T-helper 2 cell treated with Interferon-gamma antibody and Interleukin-4, amounts not matched to agents 5 μg/mL and 100 μg/mL, for 36 hours (primary cell): ENCODE results near the gene CHD8.

Source experiments
- DNase-seq: peaks from one replicate; pipeline ENCODE4 v3.0.0; 2021; ENCODE audit warnings: low spot score
- H3K27ac Mint-ChIP-seq: one replicate; pipeline ENCODE4 v1.8.0; 2021; ENCODE audit warnings: mild to moderate bottlenecking, mixed read lengths
- H3K27me3 Mint-ChIP-seq: one replicate; pipeline ENCODE4 v1.8.0; 2021; ENCODE audit warnings: low read depth, mixed read lengths
- H3K36me3 Mint-ChIP-seq: one replicate; pipeline ENCODE4 v1.8.0; 2021; ENCODE audit warnings: low read depth, mixed read lengths
- H3K4me1 Mint-ChIP-seq: one replicate; pipeline ENCODE4 v1.8.0; 2021; ENCODE audit warnings: low read depth, mixed read lengths
- H3K4me3 Mint-ChIP-seq: one replicate; pipeline ENCODE4 v1.8.0; 2022; ENCODE audit warnings: mild to moderate bottlenecking, moderate library complexity, mixed read lengths
- H3K9me3 Mint-ChIP-seq: one replicate; pipeline ENCODE4 v1.8.0; 2021; ENCODE audit warnings: mixed read lengths

The CHD8 gene

DNA sequence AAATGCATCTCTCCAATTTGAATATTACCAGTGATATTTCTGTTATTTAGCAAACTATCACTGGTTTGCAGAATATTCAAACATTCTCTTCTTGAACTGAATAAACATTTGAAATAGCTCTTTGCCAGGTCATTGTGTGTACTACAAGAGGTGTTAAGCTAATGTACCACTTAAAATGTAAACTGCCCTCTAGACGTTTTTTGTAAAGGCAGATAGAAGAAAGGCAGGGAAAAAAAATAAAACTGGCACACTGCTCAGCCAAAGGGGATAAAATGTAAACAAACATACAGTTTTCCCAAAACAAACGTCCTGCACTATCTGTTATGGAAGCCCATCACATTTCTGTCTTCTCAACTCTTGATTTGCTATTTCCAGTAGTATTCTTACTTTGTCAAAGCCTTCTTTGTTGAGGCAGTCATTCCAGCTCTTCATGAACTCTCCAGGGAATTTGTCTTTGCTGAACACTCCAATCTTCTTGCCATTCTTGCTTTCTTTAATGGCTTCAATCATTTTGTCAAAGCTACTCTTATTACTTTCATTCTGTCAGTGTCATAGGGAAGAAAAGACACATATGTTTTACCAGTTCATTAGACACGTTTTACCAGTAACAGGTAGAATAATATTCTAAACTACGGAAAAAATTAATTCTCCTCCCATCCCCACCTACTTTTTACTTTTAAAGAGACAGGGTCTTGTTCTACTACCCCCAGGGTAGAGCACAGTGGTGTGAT lies 85.8 kb downstream of the CHD8 start:
- Mint-ChIP-seq H3K27ac (peak overlapping the region; percentile 20), H3K4me3 (no peak overlapping the region), H3K4me1 (peaks cover 12% of the 10 kb centered on the region), H3K9me3 (no peaks in the 10 kb centered on the region), H3K36me3 (peaks cover 64% of the 10 kb centered on the region), H3K27me3 (no peaks in the 10 kb centered on the region)
- DNase-seq: no peak

DNA sequence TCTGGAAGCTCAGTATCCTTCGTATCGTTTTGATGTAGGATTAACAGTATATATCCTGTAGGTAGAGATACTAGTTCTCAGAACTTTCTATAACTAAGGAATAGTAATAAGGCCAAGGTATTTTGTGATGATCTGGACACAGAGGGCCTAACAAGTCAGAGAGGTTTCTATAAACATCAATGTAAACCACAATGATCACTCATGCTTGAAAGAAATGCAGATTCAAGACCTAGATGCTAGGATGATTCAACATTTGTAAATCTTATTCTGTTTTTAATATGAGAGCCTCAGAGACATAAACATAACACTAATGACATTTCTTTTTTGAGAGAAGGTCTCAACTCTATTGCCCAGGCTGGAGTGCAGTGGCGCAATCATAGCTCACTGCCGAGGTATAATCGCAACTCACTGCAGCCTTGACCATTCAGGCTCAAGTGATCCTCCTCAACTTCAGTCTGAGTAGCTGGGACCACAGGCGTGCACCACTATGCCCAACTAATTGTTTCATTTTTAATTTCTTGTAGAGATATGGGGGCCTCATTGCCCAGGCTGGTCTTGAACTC lies 88.3 kb downstream of the CHD8 start:
- DNase-seq: no peak
- H3K27ac Mint-ChIP-seq: no peak overlapping the region
- peaks cover 10% of the 10 kb centered on the region for H3K4me1 Mint-ChIP-seq
- H3K9me3 Mint-ChIP-seq: no peaks in the 10 kb centered on the region
- H3K36me3 Mint-ChIP-seq: peaks cover 73% of the 10 kb centered on the region
- no peak overlapping the region for H3K4me3 Mint-ChIP-seq
- H3K27me3 Mint-ChIP-seq: no peaks in the 10 kb centered on the region

DNA sequence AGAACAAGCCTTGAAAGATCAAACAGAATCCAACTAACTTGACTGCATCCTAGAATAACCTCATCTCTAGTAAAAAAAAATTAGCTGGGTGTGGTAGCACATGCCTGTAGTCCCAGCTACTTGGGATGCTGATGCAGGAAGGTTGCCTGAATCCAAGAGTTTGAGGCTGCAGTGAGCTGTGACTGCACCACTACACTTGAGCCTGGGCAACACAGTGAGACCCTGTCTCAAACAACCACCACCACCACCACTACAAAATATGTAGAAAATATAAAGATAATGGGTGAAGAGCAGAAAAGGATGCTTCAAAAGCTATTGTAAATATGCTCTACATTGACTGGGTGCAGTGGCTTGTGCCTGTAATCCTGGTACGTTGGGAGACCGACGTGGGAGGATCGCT lies 99.4 kb downstream of the CHD8 start:
- Mint-ChIP-seq H3K36me3 (peaks cover 77% of the 10 kb centered on the region), H3K9me3 (no peaks in the 10 kb centered on the region)

DNA sequence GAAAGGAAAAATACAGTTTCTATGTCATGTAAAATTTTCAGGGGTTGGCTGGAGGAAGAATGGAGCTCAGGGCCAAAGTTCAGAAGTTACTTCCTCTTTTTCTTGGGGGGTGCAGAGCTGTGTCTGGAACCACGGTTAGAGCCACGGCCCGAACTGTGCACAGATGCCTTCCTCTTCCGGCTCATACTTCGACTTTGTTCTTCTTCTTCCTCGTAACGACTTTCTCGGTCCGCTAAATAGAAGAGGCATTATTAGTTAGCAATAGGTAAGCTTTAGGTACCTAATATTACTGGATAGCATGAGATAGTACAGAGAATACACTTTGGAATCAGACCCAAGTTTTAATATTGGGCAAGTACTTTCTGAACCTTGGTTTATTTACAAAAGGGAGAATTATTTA lies 103.3 kb downstream of the CHD8 start:
- Mint-ChIP-seq H3K27ac (no peak overlapping the region), H3K27me3 (peaks cover 2% of the 10 kb centered on the region), H3K4me1 (no peaks in the 10 kb centered on the region), H3K4me3 (no peak overlapping the region), H3K36me3 (peaks cover 57% of the 10 kb centered on the region), H3K9me3 (no peaks in the 10 kb centered on the region)
- no peak for DNase-seq

More for the DNA sequence above, 99.4 kb downstream of the CHD8 start:
- Mint-ChIP-seq H3K27me3 (no peaks in the 10 kb centered on the region), H3K4me1 (no peaks in the 10 kb centered on the region), H3K4me3 (no peak overlapping the region), H3K27ac (no peak overlapping the region)
- DNase-seq: no peak

GRCh38 chr14:21350539-21350938 lies 105.4 kb downstream of the CHD8 start:
- Mint-ChIP-seq H3K9me3 (no peaks in the 10 kb centered on the region), H3K27me3 (peaks cover 6% of the 10 kb centered on the region), H3K4me1 (no peaks in the 10 kb centered on the region), H3K27ac (no peak overlapping the region), H3K36me3 (peaks cover 43% of the 10 kb centered on the region), H3K4me3 (no peak overlapping the region)
- DNase-seq: no peak

DNA sequence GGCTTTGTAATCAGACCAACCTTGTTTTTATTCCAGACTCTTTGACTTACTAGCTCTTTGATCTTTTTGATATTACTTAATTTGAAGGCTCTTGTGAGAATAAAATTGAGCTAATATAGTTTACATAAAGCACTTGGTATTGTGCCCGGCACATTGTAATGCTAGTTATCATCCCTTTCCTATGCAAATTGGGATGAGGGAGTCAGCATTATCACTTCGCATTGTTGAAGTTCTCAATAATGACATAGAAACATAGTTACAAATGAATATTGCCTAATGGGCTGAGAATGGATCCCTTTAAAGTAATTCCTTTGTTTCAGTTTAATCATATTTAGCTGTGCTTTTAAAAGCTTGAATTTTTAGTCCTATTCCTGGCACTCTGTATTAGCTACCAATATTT lies 108.7 kb downstream of the CHD8 start:
- H3K36me3 Mint-ChIP-seq: peaks cover 16% of the 10 kb centered on the region
- H3K9me3 Mint-ChIP-seq: no peaks in the 10 kb centered on the region
- no peak overlapping the region for H3K4me3 Mint-ChIP-seq
- peaks cover 6% of the 10 kb centered on the region for H3K4me1 Mint-ChIP-seq
- H3K27me3 Mint-ChIP-seq: peaks cover 9% of the 10 kb centered on the region
- no peak overlapping the region for H3K27ac Mint-ChIP-seq
- DNase-seq: no peak

GRCh38 chr14:21346532-21347135 lies 109.3 kb downstream of the CHD8 start:
- Mint-ChIP-seq H3K9me3 (no peaks in the 10 kb centered on the region), H3K4me3 (no peak overlapping the region), H3K4me1 (peaks cover 6% of the 10 kb centered on the region), H3K27me3 (peaks cover 9% of the 10 kb centered on the region), H3K36me3 (peaks cover 11% of the 10 kb centered on the region), H3K27ac (no peak overlapping the region)
- no peak for DNase-seq

DNA sequence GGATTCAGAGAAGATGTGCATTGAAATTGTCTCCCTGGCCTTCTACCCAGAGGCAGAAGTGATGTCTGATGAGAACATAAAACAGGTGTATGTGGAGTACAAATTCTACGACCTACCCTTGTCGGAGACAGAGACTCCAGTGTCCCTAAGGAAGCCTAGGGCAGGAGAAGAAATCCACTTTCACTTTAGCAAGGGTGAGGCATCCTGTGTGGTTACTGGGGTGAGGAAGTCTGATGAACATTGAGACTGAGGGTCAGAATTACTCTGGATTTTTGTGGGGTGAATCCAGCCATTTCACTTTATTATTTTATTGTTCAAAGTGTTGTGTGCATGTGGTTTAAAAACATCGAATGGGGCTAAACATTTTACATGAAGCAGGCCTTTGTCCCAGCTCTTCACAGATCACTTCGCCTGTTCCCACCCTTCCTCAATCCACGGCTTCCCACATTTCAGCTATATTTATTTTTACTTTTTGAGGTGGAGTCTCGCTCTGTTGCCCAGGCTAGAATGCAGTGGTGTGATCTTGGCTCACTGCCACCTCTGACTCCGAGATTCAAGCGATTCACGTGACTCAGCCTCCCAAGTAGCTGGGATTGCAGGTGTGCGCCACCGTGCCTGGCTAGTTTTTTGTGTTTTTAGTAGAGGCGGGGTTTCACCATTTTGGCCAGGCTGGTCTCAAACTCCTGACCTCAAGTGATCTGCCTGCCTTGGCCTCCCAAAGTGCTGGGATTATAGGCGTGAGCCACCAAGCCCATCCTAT lies 112.7 kb downstream of the CHD8 start:
- H3K27me3 Mint-ChIP-seq: peaks cover 11% of the 10 kb centered on the region
- H3K36me3 Mint-ChIP-seq: no peaks in the 10 kb centered on the region
- H3K4me3 Mint-ChIP-seq: no peak overlapping the region
- no peaks in the 10 kb centered on the region for H3K9me3 Mint-ChIP-seq
- no peak for DNase-seq
- H3K27ac Mint-ChIP-seq: no peak overlapping the region
- H3K4me1 Mint-ChIP-seq: peaks cover 6% of the 10 kb centered on the region
